H1 (cell line): ENCODE data around the gene TACC2. TPM values are rescaled to one million over a fixed set of nuclear protein-coding genes. Genes with fewer than 3 reads are reported as not detected.

Experiments
- CTCF ChIA-PET: fragments of 300-600 bp; sonication (Branson Sonifier 250); formaldehyde crosslinking; loops from one replicate; lab custom pipeline; 2021; ENCODE audit not compliant: partially characterized antibody; lab: Charles Lee
- POLR2A ChIA-PET: fragments of 300-600 bp; sonication (Branson Sonifier 250); formaldehyde crosslinking; loops from one replicate; lab custom pipeline; 2021; ENCODE audit warnings: inconsistent platforms; ENCODE audit not compliant: partially characterized antibody; lab: Charles Lee
- DNase-seq, 2 experiments: peaks; one replicate each; pipeline versions ENCODE4 v3.0.0 to v3.0.0-alpha.2; 2010 to 2022; ENCODE audit warnings: low spot score in 2 of 2, low read depth in 1 of 2, mixed read lengths in 1 of 2
- FAIRE-seq: peaks from 2 replicates; lab custom pipeline; 2011; peaks lifted over from hg19 to GRCh38; lab: Jason Lieb, UNC
- H2AFZ ChIP-seq: 2 replicates; pipeline ENCODE4 v1.8.1; 2012; ENCODE audit warnings: low read length, inconsistent platforms
- H2AK5ac ChIP-seq: 2 replicates; pipeline ENCODE4 v1.6.1; 2013; ENCODE audit warnings: low read depth, low read length
- H2BK120ac ChIP-seq: replicated peaks from 2 replicates; pipeline ENCODE3; 2013; ENCODE audit warnings: low read depth, low read length, inconsistent platforms
- H2BK12ac ChIP-seq: 2 replicates; pipeline ENCODE4 v1.6.1; 2013; ENCODE audit warnings: low read depth, low read length
- H2BK15ac ChIP-seq: 2 replicates; pipeline ENCODE4 v1.6.1; 2013; ENCODE audit warnings: low read length
- H2BK20ac ChIP-seq: 2 replicates; pipeline ENCODE4 v1.6.1; 2013; ENCODE audit warnings: low read length
- H2BK5ac ChIP-seq: 2 replicates; pipeline ENCODE4 v1.6.1; 2013; ENCODE audit warnings: low read depth, low read length
- H3K14ac ChIP-seq: 2 replicates; pipeline ENCODE4 v1.6.1; 2013; ENCODE audit warnings: inconsistent platforms; ENCODE audit not compliant: insufficient read length
- H3K18ac ChIP-seq: 2 replicates; pipeline ENCODE4 v1.6.1; 2013; ENCODE audit warnings: low read length; ENCODE audit errors: extremely low read depth
- H3K23ac ChIP-seq: 2 replicates; pipeline ENCODE4 v1.6.1; 2013; ENCODE audit warnings: inconsistent platforms; ENCODE audit not compliant: insufficient read length
- H3K23me2 ChIP-seq: 2 replicates; pipeline ENCODE4 v1.6.1; 2013; ENCODE audit warnings: low read depth, low read length
- H3K27ac ChIP-seq: 2 replicates; pipeline ENCODE4 v1.6.1; 2011; ENCODE audit warnings: low read depth, low read length, inconsistent platforms
- H3K27me3 ChIP-seq, 4 experiments: replicated peaks in 1 of 4; 1 replicate in 1 of 4; 2 replicates in 3 of 4; pipeline versions ENCODE4 v1.6.1 to v1.8.1; 2011 to 2013; ENCODE audit warnings: low read length in 3 of 4, mild to moderate bottlenecking in 3 of 4, inconsistent platforms in 2 of 4, mixed read lengths in 2 of 4, moderate library complexity in 1 of 4; ENCODE audit not compliant: control insufficient read depth in 3 of 4, insufficient read depth in 3 of 4; ENCODE audit errors: extremely low read depth in 1 of 4
- H3K36me3 ChIP-seq, 4 experiments: 2 replicates each; pipeline versions ENCODE4 v1.6.1 to v1.8.1; 2011 to 2013; ENCODE audit warnings: mild to moderate bottlenecking in 4 of 4, low read length in 3 of 4, moderate library complexity in 2 of 4, control low read depth in 1 of 4, inconsistent platforms in 1 of 4; ENCODE audit not compliant: insufficient read depth in 4 of 4, control insufficient read depth in 2 of 4
- H3K4ac ChIP-seq: replicated peaks from 2 replicates; pipeline ENCODE3; 2013; ENCODE audit warnings: low read length, low read depth, mixed read lengths, inconsistent platforms; ENCODE audit not compliant: insufficient read length
- H3K4me1 ChIP-seq, 4 experiments: replicated peaks in 1 of 4; 1 replicate in 1 of 4; 2 replicates in 3 of 4; pipeline versions ENCODE4 v1.6.1 to v1.8.1; 2011 to 2013; ENCODE audit warnings: low read length in 3 of 4, inconsistent platforms in 2 of 4, mixed read lengths in 1 of 4; ENCODE audit not compliant: insufficient read depth in 4 of 4, control insufficient read depth in 3 of 4
- H3K4me2 ChIP-seq, 2 experiments: 2 replicates each; pipeline versions ENCODE4 v1.6.1 to v1.8.1; 2011 to 2013; ENCODE audit warnings: low read depth in 2 of 2, low read length in 2 of 2, control low read depth in 1 of 2, inconsistent platforms in 1 of 2, mild to moderate bottlenecking in 1 of 2; ENCODE audit not compliant: insufficient read depth in 1 of 2
- H3K4me3 ChIP-seq, 4 experiments: fragments of 200-600, 300-600 bp in 1 of 4; sonication (generic), shearing (Covaris generic), sonication (Bioruptor Twin) in 1 of 4; 2 replicates each; pipeline versions ENCODE4 v1.5.1 to v1.8.1; 2011 to 2016; ENCODE audit warnings: low read length in 4 of 4, low read depth in 3 of 4, control low read depth in 2 of 4, inconsistent platforms in 2 of 4, mild to moderate bottlenecking in 2 of 4, mixed read lengths in 1 of 4, moderate library complexity in 1 of 4; ENCODE audit not compliant: insufficient read depth in 2 of 4; ENCODE audit errors: extremely low read depth in 1 of 4
- H3K56ac ChIP-seq: replicated peaks from 2 replicates; pipeline ENCODE3; 2013; ENCODE audit warnings: low read depth, mild to moderate bottlenecking, mixed read lengths, low read length, inconsistent platforms; ENCODE audit not compliant: insufficient read length
- H3K79me1 ChIP-seq: 2 replicates; pipeline ENCODE4 v1.6.1; 2013; ENCODE audit warnings: low read depth, low read length, control low read depth
- H3K79me2 ChIP-seq, 2 experiments: 2 replicates each; pipeline versions ENCODE4 v1.6.1 to v1.8.1; 2012 to 2013; ENCODE audit warnings: low read length in 2 of 2, mild to moderate bottlenecking in 2 of 2, inconsistent platforms in 1 of 2; ENCODE audit not compliant: insufficient read depth in 2 of 2, control insufficient read depth in 1 of 2
- H3K9ac ChIP-seq, 4 experiments: replicated peaks in 1 of 4; 1 replicate in 1 of 4; 2 replicates in 3 of 4; pipeline versions ENCODE4 v1.6.1 to v1.8.1; 2011 to 2013; ENCODE audit warnings: low read depth in 3 of 4, low read length in 3 of 4, control low read depth in 2 of 4, mild to moderate bottlenecking in 2 of 4, moderate library complexity in 2 of 4, inconsistent platforms in 1 of 4; ENCODE audit errors: extremely low read depth in 1 of 4
- H3K9me3 ChIP-seq, 2 experiments: 2 replicates each; pipeline versions ENCODE4 v1.6.1 to v1.8.1; 2012 to 2013; ENCODE audit warnings: mild to moderate bottlenecking in 2 of 2, moderate library complexity in 2 of 2, control low read depth in 1 of 2, inconsistent platforms in 1 of 2, low read depth in 1 of 2, low read length in 1 of 2, mixed read lengths in 1 of 2; ENCODE audit not compliant: insufficient read depth in 2 of 2
- H4K20me1 ChIP-seq, 2 experiments: replicated peaks in 1 of 2; 2 replicates each; pipeline versions ENCODE3 to v1.8.1; 2011 to 2013; ENCODE audit warnings: inconsistent platforms in 2 of 2, low read length in 2 of 2, mild to moderate bottlenecking in 1 of 2; ENCODE audit not compliant: insufficient read depth in 2 of 2, control insufficient read depth in 1 of 2
- H4K5ac ChIP-seq: 2 replicates; pipeline ENCODE4 v1.6.1; 2013; ENCODE audit warnings: low read length, low read depth, mixed read lengths, inconsistent platforms; ENCODE audit not compliant: insufficient read length
- H4K8ac ChIP-seq: 2 replicates; pipeline ENCODE4 v1.8.0; 2013; ENCODE audit warnings: mild to moderate bottlenecking, moderate library complexity, low read length, inconsistent platforms; ENCODE audit not compliant: insufficient read depth; ENCODE audit errors: extremely low read depth
- H4K91ac ChIP-seq: replicated peaks from 2 replicates; pipeline ENCODE3; 2013; ENCODE audit warnings: low read length, mixed read lengths, inconsistent platforms; ENCODE audit not compliant: insufficient read length
- BCL11A ChIP-seq, 2 experiments: IDR thresholded peaks; one replicate each; pipeline ENCODE4 v1.6.1; 2011; ENCODE audit warnings: low read depth in 2 of 2, low read length in 2 of 2, mild to moderate bottlenecking in 2 of 2
- RBBP5 ChIP-seq: IDR thresholded peaks from 2 replicates; pipeline ENCODE4 v1.7.1; 2012; ENCODE audit warnings: low read depth, mild to moderate bottlenecking, inconsistent platforms, low read length, moderate library complexity, borderline replicate concordance
- WGBS, 2 experiments: shearing (Covaris generic) in 1 of 2; methylation state at CpG; one replicate each; pipeline versions ENCODE4 v1.1.6 to v1.1.7; 2013 to 2015; ENCODE audit warnings: low lambda C conversion rate in 2 of 2, mixed read lengths in 2 of 2, inconsistent platforms in 1 of 2, low coverage in 1 of 2, missing lambda C conversion rate in 1 of 2; ENCODE audit not compliant: insufficient replicate concordance in 2 of 2, insufficient coverage in 1 of 2, insufficient read length in 1 of 2; ENCODE audit errors: extremely low coverage in 1 of 2, missing lambda C conversion rate in 1 of 2; 5-methylcytosine and 5-hydroxymethylcytosine counted together
- polyA plus RNA-seq, 7 experiments: library from polyadenylated mRNA; depleted of rRNA in 3 of 7; stranded (reverse) in 5 of 7; unstranded in 2 of 7; fragments of >200 nt in 5 of 7; fragments of 200-250 nt in 2 of 7; gene quantifications; 1 replicate in 5 of 7; 2 replicates in 1 of 7; 4 replicates in 1 of 7; pipeline versions ENCODE4 v1.2.1 to v1.2.3, GENCODE V29; 2011 to 2013; ENCODE audit warnings: missing spikeins in 2 of 7, mixed read lengths in 2 of 7
- total RNA-seq: library from RNA; stranded (reverse); fragmentation: NEBNext Ultra II Directional; extraction: Animal tissue kit (Norgen Biotek cat#: 25700); gene quantifications from 2 replicates; pipeline ENCODE4 v1.2.1, GENCODE V29; 2021

TACC2 gene
- total and polyA plus RNA-seq, 2 of the 8 experiments (the other 6 are each of a cell fraction or from before 2014, with no cell fraction given): 21.2 to 46.6 TPM

DNA sequence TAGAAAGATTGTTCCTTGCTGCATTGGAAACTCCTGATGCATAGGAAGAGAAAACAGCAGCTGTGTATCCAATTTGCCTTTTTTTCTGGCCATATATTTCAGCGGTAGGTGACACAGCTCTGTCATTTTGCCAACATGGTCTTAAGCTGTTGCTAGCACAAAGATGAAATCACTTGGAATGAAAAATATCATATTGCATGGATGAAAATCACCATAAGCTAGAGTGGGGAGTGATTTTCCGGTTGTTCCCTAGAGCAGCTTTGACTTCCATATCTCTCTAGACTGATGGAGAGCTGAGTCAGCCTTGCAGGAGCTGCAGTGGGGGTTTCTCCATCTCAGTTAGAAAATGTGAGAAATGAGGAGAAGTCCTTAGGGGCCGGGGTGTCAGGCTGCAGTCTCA, 243.8 kb downstream of the TACC2 start:
- Histone ChIP-seq H3K56ac (no peak overlapping the region), H2AK5ac (no peak overlapping the region), H3K4me2 (no peak overlapping the region), H3K9me3 (no peaks in the 10 kb centered on the region), H2BK5ac (no peak overlapping the region), H3K27me3 (no peaks in the 10 kb centered on the region), H4K91ac (no peak overlapping the region), H2BK15ac (no peak overlapping the region), H3K4me3 (no peak overlapping the region), H3K36me3 (peaks cover 21 to 42% (median 40%) of the 10 kb centered on the region in 4 experiments), H3K4me1 (no peaks in the 10 kb centered on the region), H2BK120ac (no peak overlapping the region), H3K79me2 (no peaks in the 10 kb centered on the region), H4K8ac (no peak overlapping the region), H3K27ac (no peak overlapping the region), H2BK12ac (no peak overlapping the region), H3K23me2 (no peaks in the 10 kb centered on the region), H3K4ac (no peak overlapping the region), H4K5ac (no peak overlapping the region), H3K9ac (no peak overlapping the region), H3K18ac (no peak overlapping the region), H2BK20ac (no peak overlapping the region), H3K14ac (no peak overlapping the region), H3K23ac (no peak overlapping the region), H2AFZ (no peak overlapping the region), H3K79me1 (no peaks in the 10 kb centered on the region; the same call in 1 of the 2 replicates), H4K20me1 (peaks cover 4 to 9% of the 10 kb centered on the region in 2 experiments)
- ChIA-PET POLR2A (interaction anchor here (1.3 to 1.6 kb wide), 2 partner anchors 9 to 25 kb away, joined by 4 read pairs; no protein-coding TSS in a partner anchor), CTCF (interaction anchor here (1.1 to 2.6 kb wide), 7 partner anchors 13 to 202 kb away, joined by 3 to 9 read pairs (median 4); no protein-coding TSS in a partner anchor)
- 93% methylated on average over 3 of the region's 3 CpGs; no CpG with 5 or more reads in 1 of the 2 experiments for WGBS, 2 experiments
- FAIRE-seq: no peak
- no peak for DNase-seq
- TF ChIP-seq BCL11A (IDR thresholded peaks at IDR 0.05; ENCODE audit: low read depth in 2 of 2, low read length in 2 of 2) (no peak), RBBP5 (no peak)
